A549 treated with AZD9567 at 1 μM for 4 hours (cell line): Measurements from ENCODE around the gene METTL14. TPM values are rescaled to one million over a fixed set of nuclear protein-coding genes. Genes with fewer than 3 reads are reported as not detected.

Source experiments
- total RNA-seq: library from RNA; stranded (reverse); fragments of 200-300 nt; extraction: Qiagen RNA extraction; gene quantifications from 5 replicates; pipeline ENCODE4 v1.2.3, GENCODE V29; 2022; ENCODE audit not compliant: insufficient read depth

METTL14 gene
- 13.9 to 19.7 TPM (median 16.5 TPM) in 5 replicates for total RNA-seq

GRCh38 chr4:118684873-118685811 lies at the start of gene METTL14:
Gene METTL14, plus strand, starts transcription at chr4:118685392. Its CDS starts 143 bp downstream, at chr4:118685535.

Other genes starting within 250 kb of the METTL14 start
- gene SEC24D, start 150.7 kb downstream of the METTL14 start, total RNA-seq, result 12.5 to 18.4 TPM (median 15.6 TPM) in 5 replicates
- gene SYNPO2, start 203.5 kb downstream of the METTL14 start, total RNA-seq, result 0.42 to 0.77 TPM (median 0.59 TPM) in 5 replicates